Kidney glomerular epithelial cell (primary cell): ENCODE measurements around the gene DPY19L2.
"Not testable (repeated sequence)": the region's sequence is repeated elsewhere in the genome, so short reads cannot be mapped to it uniquely, and the experiment has no call there.

Experiments
- DNase-seq: peaks from one replicate; lab custom pipeline; 2025; lab: John Stamatoyannopoulos, UW

Gene DPY19L2

DNA sequence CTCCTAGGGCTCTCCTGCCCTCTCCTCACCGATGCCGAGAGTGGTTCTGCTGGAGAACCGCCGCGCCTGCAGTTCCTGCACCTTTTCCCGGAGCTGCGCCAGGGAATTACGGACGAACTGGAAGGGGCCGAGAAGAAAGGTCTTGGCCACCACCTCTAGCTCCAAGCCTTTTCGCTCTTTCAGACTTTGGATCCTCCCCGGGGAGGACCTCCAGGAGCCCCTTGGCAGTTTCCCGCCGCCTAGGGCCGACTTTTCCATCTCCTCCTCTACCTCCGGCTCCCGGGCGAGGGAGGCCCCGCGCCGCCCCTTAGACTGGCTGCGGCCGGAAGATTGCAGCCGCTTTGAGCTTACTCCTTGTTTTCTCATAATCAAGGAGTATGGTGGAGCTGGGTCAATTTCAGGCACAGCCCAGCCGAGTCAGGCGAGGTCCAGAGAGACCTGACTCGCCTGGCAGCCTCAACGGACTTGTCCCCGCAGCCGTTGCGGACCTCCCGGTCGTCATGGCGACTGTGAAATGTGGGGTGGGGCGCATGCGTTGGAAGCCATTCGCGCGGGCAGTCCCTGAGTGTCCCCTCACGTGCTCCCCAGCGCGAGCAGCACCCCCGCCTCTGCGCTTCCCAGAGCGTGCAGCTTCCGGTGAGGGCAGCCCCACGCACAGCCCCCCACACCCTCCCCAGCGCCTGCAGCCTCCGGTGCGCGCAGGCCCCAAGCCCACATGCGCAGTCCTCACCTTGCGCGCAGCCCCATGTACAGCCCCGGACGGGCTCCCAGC, at the start of gene DPY19L2:
Gene DPY19L2, minus strand, starts transcription at position 466 of the 772 bp plus-strand sequence. Its CDS starts 100 bp downstream, at position 366.
- peak; percentile 82 for DNase-seq

GRCh38 chr12:63716891-63717290, 48.6 kb upstream of the DPY19L2 start:
- DNase-seq = not testable (repeated sequence)

DNA sequence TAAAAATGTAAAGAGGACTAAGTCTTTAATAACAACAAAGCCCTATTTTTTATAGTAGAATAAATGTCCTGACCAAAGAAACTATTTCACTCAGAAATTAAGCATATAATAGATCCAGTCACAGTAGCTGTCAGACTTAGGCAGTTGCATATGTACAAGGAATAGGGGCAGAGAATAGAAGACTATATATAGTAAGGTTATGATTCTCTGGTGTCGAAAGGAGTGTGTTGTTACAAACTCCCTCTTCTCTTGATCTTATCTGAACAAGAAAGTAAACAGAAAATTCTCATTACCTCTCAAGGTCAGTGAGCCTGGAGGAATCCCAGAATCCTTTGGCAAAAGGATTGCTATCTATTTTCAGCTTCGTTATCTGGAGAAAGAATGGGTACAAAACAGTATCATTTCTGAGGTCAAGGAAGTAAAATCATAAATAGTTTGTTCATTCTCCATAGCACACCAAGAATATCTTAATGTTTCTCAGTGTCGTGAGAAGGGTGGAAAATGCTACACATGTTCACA, 46.9 kb upstream of the DPY19L2 start:
- not testable (repeated sequence) for DNase-seq

DNA sequence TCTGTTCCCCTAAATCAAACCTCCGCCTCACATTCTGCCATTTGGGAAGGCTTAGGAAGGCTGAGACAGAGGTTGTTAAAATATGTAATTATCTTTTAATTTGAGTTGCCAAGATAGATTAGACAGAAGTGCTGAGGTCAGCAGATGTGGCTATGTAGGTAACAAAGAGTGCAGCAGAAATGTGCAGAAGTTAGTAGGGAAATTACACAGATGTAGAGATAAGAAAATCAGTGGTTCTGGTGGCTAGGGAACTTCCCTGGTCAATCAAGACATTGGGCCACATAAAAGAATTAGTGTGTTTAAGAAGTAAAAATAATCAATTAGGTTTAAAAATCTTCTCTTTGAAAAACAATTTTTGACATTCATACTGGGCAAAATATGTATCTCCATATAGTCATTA, 46.1 kb upstream of the DPY19L2 start:
- not testable (repeated sequence) for DNase-seq

- not testable (repeated sequence) for DNase-seq
These were observed 45.4 kb upstream of the DPY19L2 start for GRCh38 chr12:63713681-63714075.

DNA sequence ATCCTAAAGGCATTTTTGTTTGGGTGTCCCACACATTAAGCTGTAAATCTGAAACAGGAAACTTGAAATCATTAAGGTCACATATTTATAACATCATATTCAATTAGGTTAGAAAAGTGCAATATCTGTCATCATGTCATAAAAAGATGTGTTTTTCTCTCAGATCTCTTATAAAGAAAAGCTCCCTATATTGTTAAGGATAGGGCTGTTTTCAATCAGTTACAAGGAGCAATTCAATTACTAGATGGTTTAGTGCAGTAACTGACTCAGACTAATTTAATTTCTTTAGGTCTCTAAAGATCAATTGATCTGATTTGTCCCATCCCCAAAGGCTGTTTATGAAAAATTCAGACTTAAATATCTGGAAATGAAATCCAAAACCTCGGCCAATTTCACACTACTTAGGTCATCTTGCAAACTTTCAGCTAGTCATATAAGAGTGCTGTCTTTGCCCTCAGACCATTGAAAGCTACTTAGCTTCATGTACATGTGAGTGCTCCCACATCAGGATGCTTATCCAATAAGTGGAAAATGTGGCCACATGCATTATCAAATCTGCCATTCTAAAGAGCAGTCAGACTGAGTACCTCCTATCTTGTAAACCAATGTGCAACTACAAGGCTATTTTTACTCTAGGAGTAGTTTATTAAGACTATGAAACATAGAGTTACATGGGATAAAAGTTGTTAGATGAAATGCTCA, 44.8 kb upstream of the DPY19L2 start:
- not testable (repeated sequence) for DNase-seq

- not testable (repeated sequence) for DNase-seq
These were observed 44.2 kb upstream of the DPY19L2 start for GRCh38 chr12:63712376-63712974.

- DNase-seq = not testable (repeated sequence)
These were observed 43.0 kb upstream of the DPY19L2 start for GRCh38 chr12:63711339-63711738.

DNA sequence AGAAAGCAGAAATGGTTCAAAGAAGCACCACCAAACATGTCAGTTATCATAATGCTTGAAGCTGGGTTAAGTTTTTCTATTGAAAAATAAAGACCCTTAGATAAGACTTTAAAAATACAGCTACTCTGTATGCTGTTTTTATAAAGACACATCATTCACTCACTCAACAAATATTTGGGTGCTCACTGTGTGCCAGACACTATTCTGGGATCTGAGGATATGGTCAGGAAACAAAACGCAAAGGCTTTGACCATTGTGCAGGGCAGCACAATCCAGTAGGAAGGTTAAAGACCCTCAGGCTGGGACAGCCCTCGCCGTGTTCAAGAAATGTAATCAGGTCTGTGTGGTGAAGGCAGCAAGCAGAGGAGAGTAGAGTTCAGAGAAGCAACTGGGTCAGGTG, 38.0 kb upstream of the DPY19L2 start:
- no peak for DNase-seq

GRCh38 chr12:63699678-63700382, 31.5 kb upstream of the DPY19L2 start:
- DNase-seq = not testable (repeated sequence)

- DNase-seq = not testable (repeated sequence)
These were observed 30.7 kb upstream of the DPY19L2 start for GRCh38 chr12:63699011-63699410.

GRCh38 chr12:63690837-63691236, 22.5 kb upstream of the DPY19L2 start:
- not testable (repeated sequence) for DNase-seq

DNA sequence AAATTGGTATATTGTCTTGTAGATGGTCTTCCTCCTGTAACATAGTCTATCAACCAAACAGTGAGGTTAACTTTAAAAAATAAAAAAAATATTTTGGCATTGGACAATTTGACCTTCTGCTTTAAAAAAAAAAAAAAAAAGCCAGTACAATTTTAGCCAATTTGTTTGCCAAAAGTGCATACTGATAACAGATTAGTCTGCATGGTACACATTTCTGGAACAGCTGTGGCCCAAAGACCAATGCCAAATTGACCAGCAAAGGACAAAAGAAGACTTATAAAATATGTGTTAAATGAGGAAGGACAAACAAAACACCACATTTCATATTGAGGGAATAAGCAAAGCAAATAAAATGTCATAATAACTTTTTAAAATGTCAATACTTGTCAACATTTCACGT, 20.8 kb upstream of the DPY19L2 start:
- not testable (repeated sequence) for DNase-seq

GRCh38 chr12:63686623-63687022, 18.3 kb upstream of the DPY19L2 start:
- not testable (repeated sequence) for DNase-seq

GRCh38 chr12:63685789-63686188, 17.5 kb upstream of the DPY19L2 start:
- DNase-seq = not testable (repeated sequence)

GRCh38 chr12:63682617-63683016, 14.3 kb upstream of the DPY19L2 start:
- not testable (repeated sequence) for DNase-seq

- DNase-seq = peak; percentile 58
These were observed 12.5 kb upstream of the DPY19L2 start for GRCh38 chr12:63680758-63681157.

GRCh38 chr12:63672550-63672949, 4.3 kb upstream of the DPY19L2 start:
- peak; percentile 27 for DNase-seq

GRCh38 chr12:63669936-63670335, 1.6 kb upstream of the DPY19L2 start:
- peak; percentile 30 for DNase-seq

DNA sequence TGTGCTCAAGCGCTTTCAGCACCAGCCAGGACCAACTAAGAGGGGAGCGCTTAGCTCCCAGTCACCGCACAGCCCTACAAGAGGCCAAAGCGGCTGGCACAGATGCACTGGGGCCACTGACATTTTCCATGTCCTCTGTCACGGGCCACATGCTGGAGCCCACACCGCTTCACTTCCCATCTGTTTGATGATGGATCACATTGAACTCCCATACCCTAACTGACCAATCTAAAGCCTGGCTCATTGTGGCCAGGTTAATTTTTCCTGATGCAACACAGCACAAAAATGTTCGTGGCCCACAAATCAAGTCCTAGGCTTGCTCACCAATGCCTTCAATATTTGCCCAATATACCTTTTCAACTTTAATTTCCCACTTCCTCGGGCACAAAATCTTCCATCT, 1.1 kb upstream of the DPY19L2 start:
- not testable (repeated sequence) for DNase-seq

- peak; percentile 45 for DNase-seq
These were observed 590 bp upstream of the DPY19L2 start for GRCh38 chr12:63668800-63669365.
